DMS 273 (cell line): Measurements from ENCODE around the gene TRERF1.
"Not testable (repeated sequence)": the region's sequence is repeated elsewhere in the genome, so short reads cannot be mapped to it uniquely, and the experiment has no call there.

Source experiments
- DNase-seq: peaks from one replicate; lab custom pipeline; 2025; ENCODE audit not compliant: unreplicated experiment; lab: John Stamatoyannopoulos, UW

Gene TRERF1

GRCh38 chr6:42202131-42202915 lies 249.4 kb downstream of the TRERF1 start:
- not testable (repeated sequence) for DNase-seq

GRCh38 chr6:42201382-42201781 lies 250.3 kb downstream of the TRERF1 start:
- DNase-seq: no peak

- peak; percentile 46 for DNase-seq
Measured at GRCh38 chr6:42200035-42200434, 251.7 kb downstream of the TRERF1 start.

GRCh38 chr6:42199106-42199981 lies 252.4 kb downstream of the TRERF1 start:
- peak; percentile 75 for DNase-seq

- peak; percentile 74 for DNase-seq
Measured at GRCh38 chr6:42197555-42198362, 254.0 kb downstream of the TRERF1 start.

GRCh38 chr6:42195415-42195814 lies 256.3 kb downstream of the TRERF1 start:
- DNase-seq: no peak

- no peak for DNase-seq
Measured at GRCh38 chr6:42194056-42194455, 257.7 kb downstream of the TRERF1 start.

GRCh38 chr6:42193491-42193894 lies 258.2 kb downstream of the TRERF1 start:
- no peak for DNase-seq

- DNase-seq: not testable (repeated sequence)
Measured at GRCh38 chr6:42192385-42192784, 259.3 kb downstream of the TRERF1 start.

GRCh38 chr6:42190554-42191183 lies 261.1 kb downstream of the TRERF1 start:
- DNase-seq: peak; percentile 50

GRCh38 chr6:42188406-42188805 lies 263.3 kb downstream of the TRERF1 start:
- DNase-seq: no peak

GRCh38 chr6:42185597-42185996 lies 266.1 kb downstream of the TRERF1 start:
- no peak for DNase-seq

- DNase-seq: no peak
Measured at GRCh38 chr6:42184475-42184874, 267.3 kb downstream of the TRERF1 start.

- no peak for DNase-seq
Measured at GRCh38 chr6:42182101-42182500, 269.6 kb downstream of the TRERF1 start.

- DNase-seq: no peak
Measured at GRCh38 chr6:42179945-42180313, 271.8 kb downstream of the TRERF1 start.

GRCh38 chr6:42179261-42179944 lies 272.3 kb downstream of the TRERF1 start:
- no peak for DNase-seq

GRCh38 chr6:42177514-42178364 lies 274.0 kb downstream of the TRERF1 start:
- DNase-seq: no peak

- no peak for DNase-seq
Measured at GRCh38 chr6:42176981-42177380, 274.7 kb downstream of the TRERF1 start.

GRCh38 chr6:42175860-42176259 lies 275.9 kb downstream of the TRERF1 start:
- DNase-seq: peak; percentile 49
